ENCODE data around the gene LRMDA. TPM values are rescaled to one million over a fixed set of nuclear protein-coding genes. Genes with fewer than 3 reads are reported as not detected.

The LRMDA gene
- total RNA-seq, 4 donors from 2014 or later = 0.76 to 6.4 (median 1.3) TPM

DNA sequence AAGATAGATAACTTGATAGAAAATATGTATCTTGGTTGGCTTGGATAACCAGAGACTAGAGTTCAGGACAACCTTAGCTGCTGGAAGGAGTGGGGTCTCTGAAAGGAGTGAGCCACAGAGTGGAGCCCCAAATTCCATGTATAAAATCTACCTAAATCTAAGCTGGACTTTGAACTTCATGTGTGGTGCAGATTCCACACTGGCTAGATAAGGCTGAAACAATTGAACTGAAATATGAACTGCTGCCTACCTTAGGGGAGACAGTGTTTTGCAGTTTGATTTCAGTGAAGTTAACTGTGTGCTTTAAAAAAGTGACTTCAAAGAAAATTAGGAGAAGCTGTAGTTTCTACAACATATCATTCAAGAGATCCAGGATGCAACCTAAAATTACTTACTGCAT is 123.9 kb downstream of the LRMDA start:
- H3K4me3 ChIP-seq (ENCODE audit: low read depth, poor library complexity, severe bottlenecking) = no peak overlapping the region
- DNase-seq (ENCODE audit: low spot score in 2 of 2) = no peak
- no peak for TF ChIP-seq POLR2A (IDR thresholded peaks at IDR 0.05)
- TF ChIP-seq CTCF (IDR thresholded peaks at IDR 0.05) = no peak
- intact Hi-C loops (cut with DNase I; ENCODE audit: low total_unique reads) = no loop called here

GRCh38 chr10:75556320-75556719 is 124.9 kb downstream of the LRMDA start:
- DNase-seq (ENCODE audit: low spot score in 2 of 2) = no peak
- 42 to 90% methylated on average over 2 of the region's 2 CpGs for WGBS, 2 donors
- TF ChIP-seq CTCF (IDR thresholded peaks at IDR 0.05) (no peak), POLR2A (IDR thresholded peaks at IDR 0.05) (no peak)
- intact Hi-C loops (cut with DNase I; ENCODE audit: low total_unique reads) = no loop called here
- H3K4me3 ChIP-seq (ENCODE audit: low read depth, poor library complexity, severe bottlenecking) = no peak overlapping the region

DNA sequence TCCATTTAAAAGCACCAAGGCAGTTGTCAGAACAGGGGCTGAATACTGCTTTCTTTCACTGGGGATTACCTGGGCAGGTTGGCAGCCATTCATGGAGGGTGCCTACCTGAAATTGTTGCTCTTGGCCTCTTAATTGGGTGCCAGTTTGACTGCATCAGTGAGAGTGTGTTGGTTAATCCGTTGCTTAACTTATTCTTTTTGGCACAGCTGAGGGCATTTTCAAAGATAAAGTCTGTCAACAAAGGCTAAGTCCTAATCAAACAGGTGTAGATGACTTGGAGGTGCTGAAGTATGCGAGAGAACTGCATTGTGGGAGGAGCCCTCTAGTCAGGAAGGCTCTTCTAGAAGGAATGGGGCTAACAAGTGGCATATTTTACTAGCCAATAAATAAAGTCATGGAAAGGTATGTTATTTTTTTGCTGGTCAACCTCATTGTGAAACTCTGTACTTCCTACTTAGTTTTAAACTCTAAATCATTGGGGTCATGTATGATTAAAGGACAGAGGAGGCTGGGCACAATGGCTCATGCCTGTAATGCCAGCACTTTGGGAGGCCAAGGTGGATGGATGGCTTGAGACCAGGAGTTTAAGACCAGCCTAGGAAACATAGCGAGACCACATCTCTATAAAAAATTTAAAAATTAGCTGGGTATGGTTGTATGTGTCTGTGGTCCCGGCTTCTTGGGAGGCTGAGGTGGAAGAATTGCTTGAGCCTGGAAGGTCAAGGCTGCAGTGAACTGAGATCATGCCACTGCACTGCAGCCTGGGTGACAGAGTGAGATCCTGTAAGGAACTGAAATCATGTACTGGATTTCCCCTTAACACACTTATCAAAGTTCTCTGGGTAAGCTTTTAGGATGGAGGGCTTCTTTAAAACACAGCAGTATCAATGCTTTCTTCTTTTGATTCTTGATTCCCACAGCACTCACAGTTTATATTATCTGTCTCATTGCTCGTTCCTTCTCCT is 134.1 kb downstream of the LRMDA start:
- TF ChIP-seq CTCF (IDR thresholded peaks at IDR 0.05) (no peak), POLR2A (IDR thresholded peaks at IDR 0.05) (no peak)
- 87 to 89% methylated on average over 5 of the region's 5 CpGs for WGBS, 2 donors
- intact Hi-C loops (cut with DNase I; ENCODE audit: low total_unique reads) = loop anchor here (1.0 kb wide), 1 partner anchor 42 kb away; no protein-coding TSS in a partner anchor
- DNase-seq (ENCODE audit: low spot score in 2 of 2) = no peak
- H3K4me3 ChIP-seq (ENCODE audit: low read depth, poor library complexity, severe bottlenecking) = no peak overlapping the region

- DNase-seq (ENCODE audit: low spot score in 2 of 2) = no peak
- WGBS, 2 donors = 77 to 84% methylated on average over 1 of the region's 1 CpG
- TF ChIP-seq POLR2A (IDR thresholded peaks at IDR 0.05) (no peak), CTCF (IDR thresholded peaks at IDR 0.05) (no peak)
- no peak overlapping the region for H3K4me3 ChIP-seq (ENCODE audit: low read depth, poor library complexity, severe bottlenecking)
- intact Hi-C loops (cut with DNase I; ENCODE audit: low total_unique reads) = no loop called here
These were observed 137.2 kb downstream of the LRMDA start for GRCh38 chr10:75568450-75569130.

GRCh38 chr10:75569506-75569905 is 138.1 kb downstream of the LRMDA start:
- TF ChIP-seq POLR2A (IDR thresholded peaks at IDR 0.05) = no peak
- TF ChIP-seq CTCF (IDR thresholded peaks at IDR 0.05) = no peak
- no peak for DNase-seq (ENCODE audit: low spot score in 2 of 2)
- 23 to 50% methylated on average over 1 of the region's 1 CpG for WGBS, 2 donors
- intact Hi-C loops (cut with DNase I; ENCODE audit: low total_unique reads) = no loop called here
- H3K4me3 ChIP-seq (ENCODE audit: low read depth, poor library complexity, severe bottlenecking) = no peak overlapping the region
